H4 (cell line): ENCODE data around the gene CHD2. TPM values are rescaled to one million over a fixed set of nuclear protein-coding genes. Genes with fewer than 3 reads are reported as not detected.

Experiments used
- DNase-seq: peaks from one replicate; pipeline ENCODE4 v3.0.0-alpha.2; 2015; ENCODE audit warnings: low spot score
- total RNA-seq: library from RNA; depleted of rRNA; stranded (reverse); fragments of >200 nt; shearing (Covaris generic); gene quantifications from 2 replicates; pipeline ENCODE4 v1.2.3, GENCODE V29; 2014

Gene CHD2
- total RNA-seq, 1 experiment from 2014 or later = 19.1 TPM

- DNase-seq = no peak
These were observed 30.7 kb downstream of the CHD2 start for GRCh38 chr15:92930776-92931175.

- DNase-seq = no peak
These were observed 33.0 kb downstream of the CHD2 start for GRCh38 chr15:92932946-92933649.

- DNase-seq = no peak
These were observed 33.7 kb downstream of the CHD2 start for GRCh38 chr15:92933831-92934230.

GRCh38 chr15:92934716-92935115 is 34.6 kb downstream of the CHD2 start:
- no peak for DNase-seq

- no peak for DNase-seq
These were observed 36.0 kb downstream of the CHD2 start for GRCh38 chr15:92936138-92936537.

GRCh38 chr15:92936693-92937092 is 36.6 kb downstream of the CHD2 start:
- no peak for DNase-seq

GRCh38 chr15:92937901-92938300 is 37.8 kb downstream of the CHD2 start:
- DNase-seq = no peak

- no peak for DNase-seq
These were observed 38.3 kb downstream of the CHD2 start for GRCh38 chr15:92938387-92938786.

GRCh38 chr15:92941668-92942067 is 41.5 kb downstream of the CHD2 start:
- no peak for DNase-seq

- no peak for DNase-seq
These were observed 42.6 kb downstream of the CHD2 start for GRCh38 chr15:92942706-92943105.

- DNase-seq = no peak
These were observed 43.5 kb downstream of the CHD2 start for GRCh38 chr15:92943581-92943980.

GRCh38 chr15:92944946-92945521 is 44.9 kb downstream of the CHD2 start:
- DNase-seq = no peak

- DNase-seq = no peak
These were observed 47.1 kb downstream of the CHD2 start for GRCh38 chr15:92947071-92947730.

GRCh38 chr15:92949604-92950249 is 49.6 kb downstream of the CHD2 start:
- no peak for DNase-seq

GRCh38 chr15:92951800-92952457 is 51.8 kb downstream of the CHD2 start:
- DNase-seq = no peak

GRCh38 chr15:92952458-92952850 is 52.3 kb downstream of the CHD2 start:
- no peak for DNase-seq

GRCh38 chr15:92953566-92953965 is 53.4 kb downstream of the CHD2 start:
- DNase-seq = no peak

- DNase-seq = no peak
These were observed 53.9 kb downstream of the CHD2 start for GRCh38 chr15:92954002-92954401.

- no peak for DNase-seq
These were observed 54.5 kb downstream of the CHD2 start for GRCh38 chr15:92954578-92954977.

- no peak for DNase-seq
These were observed 55.6 kb downstream of the CHD2 start for GRCh38 chr15:92955706-92956105.

GRCh38 chr15:92958105-92958504 is 58.0 kb downstream of the CHD2 start:
- DNase-seq = no peak

- no peak for DNase-seq
These were observed 59.1 kb downstream of the CHD2 start for GRCh38 chr15:92959219-92959618.
